GM06990 (cell line): ENCODE results near the gene IFI30.

Source experiments
- DNase-seq: peaks from one replicate; pipeline ENCODE4 v3.0.0-alpha.2; 2011; ENCODE audit not compliant: insufficient read length; ENCODE audit errors: extremely low read depth
- H3K27me3 ChIP-seq: replicated peaks from 2 replicates; pipeline ENCODE4 v1.6.0; 2011; ENCODE audit warnings: low read length; ENCODE audit not compliant: control insufficient read depth, insufficient read depth
- H3K36me3 ChIP-seq: 2 replicates; pipeline ENCODE4 v1.5.1; 2011; ENCODE audit warnings: low read length; ENCODE audit not compliant: control insufficient read depth, insufficient read depth
- H3K4me3 ChIP-seq: replicated peaks from 2 replicates; pipeline ENCODE4 v1.5.1; 2011; ENCODE audit warnings: low read depth, mild to moderate bottlenecking, control low read depth, low read length
- CTCF ChIP-seq: IDR thresholded peaks from 2 replicates; pipeline ENCODE4 v1.5.1; 2011; ENCODE audit warnings: low read length, control low read depth, mild to moderate bottlenecking, inconsistent platforms; ENCODE audit not compliant: insufficient read depth, poor library complexity, severe bottlenecking

The IFI30 gene

GRCh38 chr19:18173572-18174288 is at the start of gene IFI30:
IFI30 (plus strand) TSS chr19:18173813; CDS start chr19:18173842, 29 bp downstream.
- H3K36me3 ChIP-seq = peaks cover 19% of the 10 kb centered on the region
- no peaks in the 10 kb centered on the region for H3K27me3 ChIP-seq
- DNase-seq = peak; percentile 92
- peak within 1 kb of the TSS; percentile 81 for H3K4me3 ChIP-seq
- no peak for TF ChIP-seq CTCF

GRCh38 chr19:18123819-18124218 is 49.8 kb upstream of the IFI30 start:
- Histone ChIP-seq H3K36me3 (peaks cover 33% of the 10 kb centered on the region), H3K27me3 (no peaks in the 10 kb centered on the region)

GRCh38 chr19:18126097-18126496 is 47.5 kb upstream of the IFI30 start:
- Histone ChIP-seq H3K36me3 (peaks cover 45% of the 10 kb centered on the region), H3K4me3 (no peak overlapping the region), H3K27me3 (no peaks in the 10 kb centered on the region)
- no peak for DNase-seq
- TF ChIP-seq CTCF = no peak

More at GRCh38 chr19:18123819-18124218, 49.8 kb upstream of the IFI30 start:
- DNase-seq = no peak
- TF ChIP-seq CTCF = no peak
- no peak overlapping the region for H3K4me3 ChIP-seq

GRCh38 chr19:18128044-18128443 is 45.6 kb upstream of the IFI30 start:
- no peak for DNase-seq
- peaks cover 39% of the 10 kb centered on the region for H3K36me3 ChIP-seq
- H3K27me3 ChIP-seq = no peaks in the 10 kb centered on the region
- H3K4me3 ChIP-seq = no peak overlapping the region
- no peak for TF ChIP-seq CTCF

- no peak for DNase-seq
- H3K4me3 ChIP-seq = no peak overlapping the region
- peaks cover 34% of the 10 kb centered on the region for H3K36me3 ChIP-seq
- no peak for TF ChIP-seq CTCF
- H3K27me3 ChIP-seq = no peaks in the 10 kb centered on the region
These were observed 44.8 kb upstream of the IFI30 start for GRCh38 chr19:18128805-18129204.
